Stimulated activated effector memory CD8-positive, alpha-beta T cell treated with anti-CD3 and anti-CD28 coated beads, Interleukin-12 subunit alpha, Interleukin-12 subunit beta, amount 100 ng/mL, for 72 hours (primary cell): ENCODE data around the gene KCND2.

Experiments used
- ATAC-seq: fragments of 150-1000 bp; cut with Tn5 transposase; 2 replicates; pipeline ENCODE4 v1.10.0; 2021
- DNase-seq, 2 donors: peaks; one replicate each; pipeline ENCODE4 v3.0.0; 2021 to 2022; ENCODE audit warnings: low spot score in 2 of 2
- H3K27ac Mint-ChIP-seq: one replicate; pipeline ENCODE4 v1.8.0; 2022; ENCODE audit warnings: mild to moderate bottlenecking, mixed read lengths
- H3K36me3 Mint-ChIP-seq: one replicate; pipeline ENCODE4 v1.8.0; 2022; ENCODE audit warnings: mild to moderate bottlenecking, mixed read lengths
- H3K4me1 Mint-ChIP-seq: one replicate; pipeline ENCODE4 v1.8.0; 2022; ENCODE audit warnings: mixed read lengths
- H3K4me3 Mint-ChIP-seq: one replicate; pipeline ENCODE4 v1.8.0; 2022; ENCODE audit warnings: mild to moderate bottlenecking, mixed read lengths
- H3K9me3 Mint-ChIP-seq: one replicate; pipeline ENCODE4 v1.8.0; 2022; ENCODE audit warnings: mixed read lengths

The KCND2 gene

DNA sequence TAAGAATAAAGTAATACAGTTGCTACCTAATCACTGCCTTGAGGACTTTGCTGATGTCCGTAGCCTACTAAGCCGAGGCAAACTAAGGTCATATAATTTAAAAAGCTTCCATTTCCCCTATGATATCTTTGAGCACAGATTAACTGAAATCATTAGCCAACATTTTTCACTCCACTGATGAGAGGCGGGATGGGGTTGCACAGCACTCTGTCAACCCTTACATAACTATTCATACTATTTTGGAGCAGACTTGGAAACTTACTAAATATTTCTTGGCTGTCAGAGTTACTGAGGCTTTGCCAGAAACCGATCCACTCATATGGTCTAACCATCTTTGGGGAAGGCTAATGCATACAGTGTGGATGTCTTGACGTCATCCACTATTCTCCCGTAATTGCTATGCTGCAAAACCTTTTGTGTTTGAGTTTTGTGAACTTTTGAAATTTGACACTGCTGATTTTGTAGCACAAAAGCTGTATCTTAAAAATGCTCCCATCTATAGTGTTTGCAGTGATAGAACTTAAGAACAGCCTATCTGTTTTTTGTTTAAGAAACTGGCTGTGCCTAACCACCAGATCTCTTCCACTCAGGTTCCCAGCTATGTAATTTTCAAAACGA is 336.3 kb downstream of the KCND2 start:
- DNase-seq (no peak), ATAC-seq (no peak)
- Mint-ChIP-seq H3K36me3 (no peaks in the 10 kb centered on the region), H3K4me3 (no peak overlapping the region), H3K27ac (no peak overlapping the region), H3K4me1 (no peaks in the 10 kb centered on the region), H3K9me3 (peaks cover 12% of the 10 kb centered on the region)

DNA sequence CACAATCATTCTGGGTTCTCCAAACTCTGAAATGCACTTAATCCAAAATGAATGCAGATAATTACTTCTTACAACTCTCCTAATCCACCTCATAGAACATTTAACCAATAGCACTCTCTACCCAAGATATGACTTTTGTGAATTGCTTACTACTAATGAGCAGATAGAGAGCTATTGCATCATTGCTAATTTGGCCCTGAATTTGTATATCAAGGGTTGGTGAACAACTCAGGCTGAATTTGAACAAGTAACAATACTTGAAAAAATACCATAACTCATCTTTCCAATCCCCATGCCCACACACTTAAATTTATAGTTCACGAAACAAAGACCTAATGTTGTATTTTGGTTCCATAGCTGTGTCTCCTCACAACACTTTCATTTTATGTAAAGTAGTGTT is 339.0 kb downstream of the KCND2 start:
- Mint-ChIP-seq H3K9me3 (peaks cover 6% of the 10 kb centered on the region), H3K36me3 (no peaks in the 10 kb centered on the region), H3K27ac (no peak overlapping the region), H3K4me3 (no peak overlapping the region), H3K4me1 (no peaks in the 10 kb centered on the region)
- no peak for DNase-seq
- no peak for ATAC-seq

DNA sequence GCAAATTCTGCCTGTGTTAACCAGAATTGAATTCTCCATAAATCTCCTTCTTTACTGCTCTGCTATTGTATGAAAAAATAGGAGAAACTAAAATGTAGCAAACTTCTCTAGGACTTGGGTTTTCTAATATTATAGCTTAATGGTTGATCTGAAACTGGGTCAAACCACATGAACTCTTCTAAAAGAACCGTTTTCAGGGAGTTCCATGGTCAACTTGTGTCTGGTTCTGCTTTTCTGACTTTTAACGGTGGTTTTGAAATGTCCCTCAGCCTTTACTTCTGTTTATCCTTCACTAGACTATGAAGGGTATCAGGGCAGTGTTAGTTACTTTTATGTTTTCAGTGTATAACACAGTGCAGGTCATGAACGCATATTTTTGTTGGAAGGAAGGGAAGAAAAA is 342.7 kb downstream of the KCND2 start:
- Mint-ChIP-seq H3K27ac (no peak overlapping the region), H3K4me1 (no peaks in the 10 kb centered on the region), H3K9me3 (peaks cover 2% of the 10 kb centered on the region), H3K36me3 (no peaks in the 10 kb centered on the region), H3K4me3 (no peak overlapping the region)
- ATAC-seq (no peak), DNase-seq (no peak)

DNA sequence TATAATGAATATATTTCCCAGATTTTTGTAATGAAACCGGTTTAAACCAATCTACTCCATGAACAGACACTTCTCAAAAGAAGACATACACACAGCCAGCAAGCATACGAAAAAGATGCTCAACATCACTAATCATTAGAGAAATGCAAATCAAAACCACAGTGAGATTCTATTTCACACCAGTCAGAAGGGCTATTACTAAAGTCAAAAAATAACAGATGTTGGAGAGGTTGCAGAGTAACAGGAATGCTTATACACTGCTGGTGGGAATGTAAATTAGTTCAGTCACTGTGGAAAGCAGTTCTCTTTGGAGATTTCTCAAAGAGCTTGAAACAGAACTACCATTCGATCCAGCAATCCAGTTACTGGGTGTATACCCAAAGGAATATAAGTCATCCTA is 344.3 kb downstream of the KCND2 start:
- Mint-ChIP-seq H3K4me1 (no peaks in the 10 kb centered on the region), H3K36me3 (no peaks in the 10 kb centered on the region), H3K9me3 (no peaks in the 10 kb centered on the region), H3K4me3 (no peak overlapping the region), H3K27ac (no peak overlapping the region)
- ATAC-seq: no peak
- no peak for DNase-seq

DNA sequence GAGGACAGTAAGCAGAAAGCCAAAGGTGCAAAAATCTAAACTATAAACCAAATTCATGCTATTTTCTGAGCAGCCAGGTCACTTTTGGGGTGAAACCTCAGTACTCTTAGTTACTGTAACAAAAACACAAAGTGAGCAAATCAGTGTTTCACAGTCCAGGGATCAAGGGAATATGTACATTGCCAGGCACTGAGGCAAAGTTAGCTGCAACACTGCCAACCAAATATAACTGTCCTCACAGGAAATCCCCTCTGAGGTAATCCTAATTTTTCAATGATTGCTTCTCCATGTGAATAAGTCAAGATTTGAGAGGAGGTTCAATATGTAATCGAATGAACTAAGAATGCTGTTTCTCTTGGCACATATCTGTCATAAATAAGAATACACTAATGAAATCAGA is 355.3 kb downstream of the KCND2 start:
- Mint-ChIP-seq H3K4me3 (no peak overlapping the region), H3K9me3 (peaks cover 7% of the 10 kb centered on the region), H3K4me1 (no peaks in the 10 kb centered on the region), H3K36me3 (no peaks in the 10 kb centered on the region), H3K27ac (no peak overlapping the region)
- DNase-seq (no peak), ATAC-seq (no peak)

DNA sequence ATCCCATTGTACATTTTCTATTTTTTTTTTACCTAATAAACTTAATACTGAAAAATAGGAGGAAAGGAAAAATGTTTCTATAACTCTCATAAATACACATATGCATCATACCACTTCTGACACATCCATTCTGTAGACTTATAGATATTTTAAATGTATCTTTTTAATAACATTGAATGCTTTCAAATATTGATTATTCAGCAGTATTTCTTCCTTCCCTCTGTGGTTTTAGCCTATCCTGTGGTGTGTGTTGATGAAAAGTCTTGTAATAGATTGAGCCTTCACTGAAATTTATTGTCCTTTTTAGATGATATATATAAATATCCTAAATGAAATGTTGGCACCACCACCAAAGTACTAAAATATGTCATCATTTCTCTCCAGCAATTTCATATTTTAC is 366.9 kb downstream of the KCND2 start:
- H3K4me3 Mint-ChIP-seq: no peak overlapping the region
- no peaks in the 10 kb centered on the region for H3K36me3 Mint-ChIP-seq
- no peaks in the 10 kb centered on the region for H3K4me1 Mint-ChIP-seq
- H3K27ac Mint-ChIP-seq: no peak overlapping the region
- H3K9me3 Mint-ChIP-seq: peaks cover 3% of the 10 kb centered on the region
- no peak for DNase-seq
- ATAC-seq: no peak

DNA sequence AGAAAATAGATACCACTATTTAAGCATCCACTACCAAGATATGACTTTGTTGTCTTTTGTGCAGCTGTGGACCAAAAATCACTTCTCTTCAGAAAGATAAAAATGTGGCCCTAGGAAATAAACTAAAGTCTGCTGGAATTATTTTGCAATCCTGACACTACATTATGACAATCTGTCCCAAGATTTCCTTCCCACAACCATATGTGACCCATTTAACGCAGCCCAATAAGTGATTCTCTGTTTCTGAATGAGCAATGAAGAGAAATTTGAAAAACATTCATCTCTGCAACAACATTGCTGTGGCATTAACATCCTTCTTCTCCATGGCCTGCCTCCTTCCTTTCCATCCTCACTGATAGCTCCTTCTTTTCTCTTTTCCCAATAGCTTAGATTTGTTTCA is 373.0 kb downstream of the KCND2 start:
- Mint-ChIP-seq H3K4me1 (no peaks in the 10 kb centered on the region), H3K27ac (no peak overlapping the region), H3K4me3 (no peak overlapping the region), H3K36me3 (no peaks in the 10 kb centered on the region), H3K9me3 (peaks cover 7% of the 10 kb centered on the region)
- ATAC-seq (no peak), DNase-seq (no peak)

DNA sequence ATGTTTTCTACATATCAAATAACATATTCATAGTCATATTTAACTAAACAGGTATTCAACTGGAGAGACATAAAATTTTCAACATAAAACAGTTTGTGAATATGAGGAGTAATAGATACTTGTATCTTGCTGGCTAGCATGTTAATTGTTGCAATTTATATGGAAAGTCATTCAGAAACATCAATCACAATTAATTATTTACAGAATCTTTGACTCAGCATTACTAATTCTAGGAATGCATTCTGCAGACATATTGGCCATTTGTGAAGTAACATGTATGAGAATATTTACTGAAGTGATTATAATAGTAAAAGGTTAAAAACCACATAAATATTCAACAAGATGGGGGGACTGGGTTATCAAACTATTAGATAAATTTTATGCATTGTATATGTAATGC is 381.3 kb downstream of the KCND2 start:
- ATAC-seq (no peak), DNase-seq (no peak)
- Mint-ChIP-seq H3K4me1 (no peaks in the 10 kb centered on the region), H3K4me3 (no peak overlapping the region), H3K36me3 (no peaks in the 10 kb centered on the region), H3K27ac (no peak overlapping the region), H3K9me3 (peaks cover 4% of the 10 kb centered on the region)

DNA sequence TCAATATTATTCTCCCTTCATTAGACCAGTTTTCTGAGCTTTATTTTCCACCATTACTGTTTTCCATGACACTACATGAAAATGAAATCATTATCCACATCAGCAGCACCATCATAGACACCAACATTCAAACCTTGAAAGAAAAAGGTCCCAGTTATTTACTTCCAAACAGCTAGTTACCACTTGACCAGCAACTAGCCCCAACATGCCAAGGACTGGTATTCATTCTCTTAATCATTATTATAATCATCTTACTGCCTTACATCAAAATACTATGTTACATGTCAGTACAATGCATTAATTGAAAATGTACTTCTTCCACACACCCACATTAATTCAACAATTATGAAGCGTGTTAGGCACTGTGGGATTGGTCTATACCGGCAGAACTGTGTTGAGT is 385.5 kb downstream of the KCND2 start:
- H3K4me1 Mint-ChIP-seq: no peaks in the 10 kb centered on the region
- H3K9me3 Mint-ChIP-seq: no peaks in the 10 kb centered on the region
- DNase-seq (no peak), ATAC-seq (no peak)
- H3K4me3 Mint-ChIP-seq: no peak overlapping the region
- H3K27ac Mint-ChIP-seq: no peak overlapping the region
- no peaks in the 10 kb centered on the region for H3K36me3 Mint-ChIP-seq

DNA sequence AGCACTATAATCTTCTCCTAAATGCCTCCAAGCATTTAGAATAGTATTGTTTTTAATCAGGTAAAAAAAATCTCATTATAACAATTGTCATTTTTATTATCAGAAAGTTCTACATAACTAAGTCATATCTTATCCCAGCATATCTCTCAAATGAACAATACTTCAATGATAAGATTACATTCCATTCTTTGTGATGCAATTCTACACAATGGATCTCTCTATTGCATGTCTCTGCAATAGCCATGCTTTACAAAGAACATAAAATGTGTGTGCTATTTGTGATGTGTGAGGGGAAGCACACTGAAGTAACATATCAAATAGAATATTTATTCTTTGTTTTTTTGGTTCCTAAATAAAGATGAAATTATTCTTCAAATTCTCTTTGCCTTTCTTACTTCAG is 389.3 kb downstream of the KCND2 start:
- H3K9me3 Mint-ChIP-seq: no peaks in the 10 kb centered on the region
- no peak overlapping the region for H3K4me3 Mint-ChIP-seq

DNA sequence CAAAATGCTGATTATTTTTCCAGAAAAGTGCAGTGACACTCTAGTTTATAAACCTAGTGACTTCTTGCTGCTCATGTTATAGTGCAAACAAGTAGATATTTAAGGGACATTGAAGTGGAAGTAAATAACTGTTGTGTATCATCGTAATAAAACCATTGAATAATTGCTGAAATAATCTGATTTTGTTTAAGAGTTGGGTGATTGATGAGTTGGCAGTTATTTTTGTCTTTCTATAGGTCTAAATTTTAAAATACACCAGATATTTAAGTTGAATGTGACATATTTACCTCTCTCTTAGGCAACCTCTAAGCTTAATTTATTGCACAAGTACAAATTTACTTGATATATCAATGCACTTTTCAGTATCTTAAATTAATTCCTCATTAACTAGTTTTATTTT is 392.1 kb downstream of the KCND2 start:
- Mint-ChIP-seq H3K27ac (no peak overlapping the region), H3K4me1 (no peaks in the 10 kb centered on the region), H3K36me3 (no peaks in the 10 kb centered on the region), H3K4me3 (no peak overlapping the region), H3K9me3 (no peaks in the 10 kb centered on the region)
- ATAC-seq (no peak), DNase-seq (no peak)

More for the DNA sequence above, 389.3 kb downstream of the KCND2 start:
- Mint-ChIP-seq H3K4me1 (no peaks in the 10 kb centered on the region), H3K27ac (no peak overlapping the region), H3K36me3 (no peaks in the 10 kb centered on the region)
- DNase-seq: no peak
- ATAC-seq: no peak

DNA sequence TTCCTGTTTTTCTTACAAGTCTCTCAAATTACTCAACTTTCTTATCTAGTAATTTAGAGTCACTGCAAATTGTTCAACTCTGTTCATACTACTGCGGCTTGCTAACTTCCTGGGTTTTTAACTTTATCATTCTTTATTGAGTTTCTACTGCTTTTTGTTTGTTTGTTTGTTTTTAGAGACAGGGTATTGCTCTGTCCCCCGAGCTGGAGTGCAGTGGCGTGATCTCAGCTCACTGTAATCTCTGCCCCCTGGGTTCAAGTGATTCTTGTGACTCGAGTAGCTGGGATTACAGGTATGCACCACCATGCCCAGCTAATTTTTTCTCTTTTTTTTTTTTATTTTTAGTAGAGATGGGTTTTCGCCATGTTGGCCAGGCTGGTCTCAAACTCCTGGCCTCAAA is 402.1 kb downstream of the KCND2 start:
- Mint-ChIP-seq H3K36me3 (no peaks in the 10 kb centered on the region), H3K4me1 (no peaks in the 10 kb centered on the region), H3K9me3 (no peaks in the 10 kb centered on the region), H3K27ac (no peak overlapping the region), H3K4me3 (no peak overlapping the region)
- ATAC-seq (no peak), DNase-seq (no peak)

DNA sequence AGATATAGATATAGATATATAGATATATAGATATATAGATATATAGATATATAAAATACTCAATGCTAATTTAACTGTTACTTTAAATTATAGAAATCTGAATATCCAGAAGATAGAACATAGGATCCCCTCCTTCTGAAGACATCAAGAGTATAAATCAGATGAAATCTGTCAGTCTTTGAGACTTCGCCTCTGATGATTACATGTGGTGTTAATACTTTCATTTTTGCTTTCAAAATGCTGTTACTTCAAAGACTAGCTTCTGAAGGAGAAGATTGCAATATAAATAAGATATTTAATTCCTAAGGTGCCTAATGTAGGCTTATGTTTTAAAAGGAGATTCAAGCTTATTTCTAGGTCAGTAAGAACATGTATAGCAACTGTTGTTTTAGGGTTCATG is 404.6 kb downstream of the KCND2 start:
- no peak for ATAC-seq
- no peak overlapping the region for H3K4me3 Mint-ChIP-seq

DNA sequence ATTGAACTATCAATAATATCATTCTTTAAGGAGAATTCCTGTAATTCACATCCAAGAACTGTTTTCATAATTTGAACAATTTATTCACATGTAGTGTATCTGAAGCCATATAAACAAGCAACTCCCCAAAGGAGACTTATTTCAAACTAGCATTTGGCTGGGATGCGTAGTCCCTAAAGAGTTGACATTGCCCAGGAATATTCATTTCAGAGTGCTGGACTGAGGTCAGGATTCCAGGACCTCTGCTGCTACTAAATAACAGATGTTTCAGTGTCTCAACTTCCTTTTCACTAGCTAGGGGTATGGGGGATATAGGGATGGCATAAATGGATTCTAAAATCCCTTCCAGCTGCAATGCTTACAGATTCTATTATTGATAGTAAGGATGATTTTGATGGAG is 408.0 kb downstream of the KCND2 start:
- H3K27ac Mint-ChIP-seq: no peak overlapping the region

More for the DNA sequence above, 404.6 kb downstream of the KCND2 start:
- Mint-ChIP-seq H3K27ac (no peak overlapping the region), H3K9me3 (no peaks in the 10 kb centered on the region), H3K36me3 (no peaks in the 10 kb centered on the region), H3K4me1 (no peaks in the 10 kb centered on the region)
- no peak for DNase-seq

DNA sequence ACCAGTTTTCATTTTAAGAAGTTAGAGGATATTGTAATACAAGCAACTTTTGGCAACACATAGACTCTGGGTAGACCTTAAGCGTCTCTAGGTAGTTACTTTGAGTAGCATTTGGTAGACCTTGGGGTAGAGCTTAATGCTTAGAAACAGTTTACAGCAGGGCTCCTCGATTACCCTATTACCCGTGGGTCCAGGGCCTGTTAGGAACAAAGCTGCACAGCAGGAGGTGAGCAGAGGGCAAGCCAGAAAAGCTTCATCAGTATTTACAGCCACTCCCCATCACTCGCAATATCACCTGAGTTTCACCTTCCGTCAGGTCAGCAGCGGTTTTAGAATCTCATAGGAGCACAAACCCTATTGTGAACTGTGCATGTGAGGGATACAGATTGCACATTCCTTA is 411.5 kb downstream of the KCND2 start:
- Mint-ChIP-seq H3K27ac (no peak overlapping the region), H3K9me3 (no peaks in the 10 kb centered on the region), H3K36me3 (no peaks in the 10 kb centered on the region), H3K4me1 (no peaks in the 10 kb centered on the region), H3K4me3 (no peak overlapping the region)
- DNase-seq (no peak), ATAC-seq (no peak)

More for the DNA sequence above, 408.0 kb downstream of the KCND2 start:
- H3K4me1 Mint-ChIP-seq: no peaks in the 10 kb centered on the region
- H3K36me3 Mint-ChIP-seq: no peaks in the 10 kb centered on the region
- no peak for DNase-seq
- no peak overlapping the region for H3K4me3 Mint-ChIP-seq
- H3K9me3 Mint-ChIP-seq: no peaks in the 10 kb centered on the region
- ATAC-seq: no peak

DNA sequence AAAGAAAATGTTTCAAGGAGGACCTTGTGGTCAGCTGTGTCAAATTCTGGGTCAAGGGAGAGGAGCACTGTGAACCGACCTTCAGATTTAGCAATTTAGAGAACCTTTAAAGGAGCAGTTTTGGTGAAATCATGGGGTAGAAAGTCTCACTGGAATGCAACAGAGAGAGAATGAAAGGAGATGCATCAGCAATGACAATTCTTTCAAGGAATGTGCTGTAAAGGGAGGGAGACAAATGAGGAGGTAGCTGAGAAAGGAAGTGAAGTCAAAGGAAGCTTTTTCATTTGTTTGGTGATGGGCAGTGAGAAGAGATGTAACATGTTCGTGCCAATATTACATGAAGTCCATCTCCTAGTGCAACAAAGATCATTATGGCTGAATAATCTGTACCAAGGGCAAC is 418.9 kb downstream of the KCND2 start:
- Mint-ChIP-seq H3K36me3 (no peaks in the 10 kb centered on the region), H3K4me3 (no peak overlapping the region), H3K27ac (no peak overlapping the region), H3K9me3 (peaks cover 6% of the 10 kb centered on the region), H3K4me1 (no peaks in the 10 kb centered on the region)
- no peak for ATAC-seq
- no peak for DNase-seq

DNA sequence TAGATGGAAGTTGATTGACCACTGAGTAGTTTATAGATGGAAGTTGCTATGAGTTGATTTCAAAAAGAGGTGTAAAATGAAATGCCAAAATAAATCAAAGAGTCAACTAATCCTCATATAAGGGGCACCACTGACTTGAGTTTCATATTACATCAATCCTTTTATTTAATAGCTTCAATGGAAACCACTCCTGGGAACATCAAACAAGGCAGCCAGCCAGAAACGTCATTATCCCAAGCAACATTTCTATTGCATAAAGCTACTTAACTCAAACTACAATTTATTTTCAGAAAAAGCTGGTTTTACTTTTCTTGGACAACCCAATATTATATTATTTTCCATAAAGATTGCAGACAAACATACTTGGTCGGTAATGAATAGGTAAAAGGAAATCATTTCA is 422.9 kb downstream of the KCND2 start:
- ATAC-seq: no peak
- H3K36me3 Mint-ChIP-seq: no peaks in the 10 kb centered on the region

More for the DNA sequence above, 422.9 kb downstream of the KCND2 start:
- no peak for DNase-seq
- H3K9me3 Mint-ChIP-seq: peaks cover 12% of the 10 kb centered on the region
- no peaks in the 10 kb centered on the region for H3K4me1 Mint-ChIP-seq
- no peak overlapping the region for H3K27ac Mint-ChIP-seq
- no peak overlapping the region for H3K4me3 Mint-ChIP-seq
